HPDE6-E6E7 (cell line): ENCODE measurements around the gene MCFD2.

Experiments
- DNase-seq: peaks from one replicate; pipeline ENCODE4 v3.0.0; 2011; ENCODE audit warnings: missing footprints; ENCODE audit errors: extremely low spot score

MCFD2 gene

GRCh38 chr2:46915281-46915810 lies at the start of gene MCFD2:
MCFD2 (minus strand) TSS chr2:46915806; CDS start chr2:46909171, 6,635 bp downstream.
- DNase-seq: no peak

- no peak for DNase-seq
Observed at GRCh38 chr2:46964835-46965560, 49.4 kb upstream of the MCFD2 start.

DNA sequence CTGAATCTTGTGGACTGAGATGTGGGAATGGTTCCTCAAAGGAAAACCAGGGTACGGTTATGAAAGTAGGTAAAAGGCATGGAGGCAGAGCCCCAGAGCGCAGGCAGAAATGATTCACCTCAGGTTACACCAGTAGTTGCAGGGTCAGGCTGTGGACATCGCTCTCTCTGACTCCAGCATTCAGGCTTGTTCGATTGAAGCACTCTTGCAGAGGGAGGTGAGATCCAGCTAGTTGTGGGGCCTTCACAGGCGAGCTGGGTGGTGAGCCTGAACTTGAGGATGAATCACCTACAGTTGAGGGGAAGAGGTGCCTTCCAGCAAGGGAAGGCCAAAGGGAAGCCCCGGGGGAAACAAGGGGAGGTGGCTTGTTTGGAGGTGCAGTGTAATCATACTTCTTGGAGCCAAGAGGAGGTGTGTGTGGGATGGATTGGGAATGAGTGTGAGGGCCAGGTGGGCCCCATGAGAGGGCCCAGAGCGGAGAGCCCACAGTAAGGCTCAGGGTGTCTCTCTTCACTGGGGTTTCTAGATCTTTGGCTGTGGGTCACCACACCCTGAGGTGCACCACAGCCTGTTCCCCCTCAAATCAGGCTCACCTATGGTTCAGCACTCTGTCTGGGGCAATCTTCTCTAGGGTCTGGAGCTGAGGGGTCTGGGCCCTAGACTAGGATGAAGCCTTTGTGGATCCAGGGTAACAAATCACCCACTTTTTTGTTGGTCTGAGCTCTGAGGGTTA lies 48.5 kb upstream of the MCFD2 start:
- no peak for DNase-seq

- DNase-seq: no peak
Observed at GRCh38 chr2:46963210-46963609, 47.6 kb upstream of the MCFD2 start.

GRCh38 chr2:46962751-46963150 lies 47.1 kb upstream of the MCFD2 start:
- no peak for DNase-seq

GRCh38 chr2:46960618-46961017 lies 45.0 kb upstream of the MCFD2 start:
- no peak for DNase-seq

GRCh38 chr2:46958431-46959017 lies 42.9 kb upstream of the MCFD2 start:
- no peak for DNase-seq

DNA sequence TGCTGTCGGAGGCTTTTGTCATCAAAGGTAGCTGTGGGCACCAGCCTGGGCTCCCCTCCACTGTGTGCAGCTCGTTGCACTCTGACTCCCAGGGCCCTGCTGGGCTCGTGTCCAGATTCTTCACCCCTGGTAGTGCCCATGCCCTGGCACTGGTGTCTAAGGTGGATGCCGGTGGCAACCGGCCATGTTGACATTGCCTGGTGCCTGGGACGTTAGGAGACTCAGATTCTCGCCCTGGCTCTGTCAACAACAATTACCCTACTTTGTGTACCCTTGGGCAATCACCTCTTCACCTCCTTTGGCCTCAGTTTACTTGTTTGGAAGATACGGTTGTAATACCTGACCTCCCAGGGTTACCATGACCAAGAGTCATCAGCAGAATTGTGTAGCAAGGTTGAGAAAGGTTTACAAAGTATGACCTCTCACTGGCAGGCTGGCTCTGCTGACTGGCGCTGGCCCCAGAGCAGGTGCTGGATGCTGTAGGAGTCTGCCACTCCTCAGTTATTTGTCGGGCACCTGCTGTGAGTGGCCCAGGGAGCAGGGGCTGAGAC lies 41.5 kb upstream of the MCFD2 start:
- no peak for DNase-seq

- no peak for DNase-seq
Observed at GRCh38 chr2:46955764-46956163, 40.2 kb upstream of the MCFD2 start.

GRCh38 chr2:46954951-46955571 lies 39.5 kb upstream of the MCFD2 start:
- DNase-seq: peak; percentile 35

- no peak for DNase-seq
Observed at GRCh38 chr2:46952171-46952570, 36.6 kb upstream of the MCFD2 start.

DNA sequence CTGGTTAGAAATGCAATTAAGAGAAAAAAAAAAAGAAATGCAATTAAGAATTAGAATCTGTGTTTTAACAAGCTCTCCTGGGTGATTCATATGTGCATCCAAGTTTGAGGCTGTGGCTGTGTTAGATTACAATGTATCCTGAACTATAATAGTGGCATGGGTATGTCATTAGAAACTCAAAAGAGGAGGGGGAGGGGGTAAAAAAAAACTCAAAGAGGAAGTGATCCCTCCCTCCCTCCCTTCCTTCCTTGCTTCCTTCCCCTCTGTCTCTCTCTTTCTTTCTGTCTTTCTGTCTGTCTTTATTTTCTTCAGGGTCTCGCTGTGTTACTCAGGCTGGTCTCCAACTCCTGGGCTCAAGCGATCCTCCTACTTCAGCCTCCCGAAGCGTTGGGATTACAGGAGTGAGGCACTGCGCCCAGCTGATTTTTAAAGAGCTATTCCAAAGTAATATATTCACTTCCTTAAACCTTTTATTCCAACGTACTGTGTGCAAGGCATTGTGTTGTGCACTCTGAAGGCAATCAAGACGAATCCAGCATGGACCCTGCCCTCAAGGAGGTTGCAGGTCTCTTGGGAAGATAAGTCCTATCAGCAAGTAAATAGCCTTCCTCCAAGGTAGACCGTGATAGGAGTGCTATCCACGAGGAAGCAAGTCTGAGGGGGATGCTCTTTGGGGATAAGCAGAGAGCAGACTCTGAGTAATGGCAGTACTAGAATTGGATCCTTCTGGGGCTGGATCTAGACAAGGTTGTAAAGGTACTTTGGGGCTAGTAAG lies 35.9 kb upstream of the MCFD2 start:
- no peak for DNase-seq

DNA sequence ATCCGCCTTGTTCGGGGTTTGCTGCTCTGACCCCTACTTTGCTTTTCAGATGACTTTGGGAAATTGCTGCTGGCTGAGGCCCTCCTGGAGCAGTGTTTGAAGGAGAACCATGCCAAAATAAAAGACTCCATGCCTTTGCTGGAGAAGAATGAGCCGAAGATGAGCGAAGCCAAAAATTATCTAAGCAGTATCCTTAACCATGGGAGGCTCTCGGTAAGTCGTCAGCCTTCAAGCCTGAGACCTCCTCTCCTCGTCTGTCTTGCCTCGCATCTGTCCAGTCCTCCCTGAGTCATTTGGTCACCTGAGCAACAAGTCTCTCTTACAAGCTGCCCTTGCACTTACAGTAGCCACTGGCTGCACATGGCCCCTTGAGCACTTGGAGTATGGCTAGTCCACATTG lies 34.7 kb upstream of the MCFD2 start:
- DNase-seq: no peak

GRCh38 chr2:46947841-46948240 lies 32.2 kb upstream of the MCFD2 start:
- no peak for DNase-seq

DNA sequence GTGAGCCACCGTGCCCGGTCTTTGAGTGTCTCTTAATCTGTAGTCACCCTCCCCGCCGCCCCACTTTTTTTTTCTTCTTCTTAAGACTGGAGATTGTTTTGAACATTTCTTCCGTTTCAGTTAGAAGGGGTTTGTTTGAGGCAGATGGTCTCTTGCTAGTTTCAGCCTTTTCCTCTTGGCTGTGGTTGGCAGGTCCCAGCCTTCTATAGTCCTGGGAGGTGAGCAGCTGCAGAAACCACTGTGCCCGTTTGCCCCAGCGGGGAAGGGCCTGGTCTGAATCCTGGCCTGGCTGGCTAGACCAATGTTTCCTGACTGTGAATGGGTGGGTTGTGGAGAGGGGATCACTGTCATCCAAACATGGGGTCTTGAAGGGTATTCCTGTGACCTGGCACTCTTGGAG lies 30.1 kb upstream of the MCFD2 start:
- DNase-seq: no peak

DNA sequence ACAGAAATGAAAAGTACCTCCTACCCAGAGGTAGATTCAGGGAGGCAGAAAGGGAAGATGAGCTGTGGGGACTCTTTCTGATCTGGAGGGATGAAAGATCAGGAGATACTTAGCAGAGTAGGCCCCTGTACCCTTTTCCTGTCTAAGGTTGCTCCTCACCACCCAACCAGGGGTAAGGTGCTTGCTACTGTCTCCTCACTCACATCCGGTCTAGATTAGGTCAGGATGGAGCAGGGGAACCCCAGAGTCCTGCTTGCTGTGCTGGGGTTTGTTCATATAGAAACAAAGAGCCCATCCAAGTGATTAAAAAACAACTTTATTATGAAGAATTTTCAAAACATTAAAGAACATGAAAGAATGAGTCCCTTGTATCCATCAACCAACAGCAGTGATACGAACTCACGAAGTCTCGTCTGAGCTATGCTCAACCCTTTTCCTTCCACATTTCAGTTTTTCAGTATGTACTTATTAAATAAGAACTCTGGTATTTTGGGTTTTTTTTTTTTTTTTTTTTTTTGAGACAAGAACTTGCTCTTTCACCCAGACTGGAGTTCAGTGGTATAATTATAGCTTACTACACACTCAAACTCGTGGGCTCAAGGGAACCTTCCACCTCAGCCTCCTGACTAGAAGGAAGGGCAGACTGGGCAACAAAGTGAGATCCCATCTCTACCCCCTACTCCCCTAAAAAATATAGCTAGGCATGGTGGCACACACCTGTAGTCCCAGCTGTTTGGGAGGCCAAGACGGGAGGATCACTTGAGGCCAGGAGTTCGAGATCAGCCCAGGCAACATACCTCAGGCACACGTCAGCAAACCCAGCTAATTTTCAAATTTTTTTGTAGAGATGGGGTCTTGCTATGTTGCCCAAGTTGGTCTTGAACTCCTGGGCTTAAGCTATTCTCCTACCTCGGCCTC lies 28.5 kb upstream of the MCFD2 start:
- no peak for DNase-seq

DNA sequence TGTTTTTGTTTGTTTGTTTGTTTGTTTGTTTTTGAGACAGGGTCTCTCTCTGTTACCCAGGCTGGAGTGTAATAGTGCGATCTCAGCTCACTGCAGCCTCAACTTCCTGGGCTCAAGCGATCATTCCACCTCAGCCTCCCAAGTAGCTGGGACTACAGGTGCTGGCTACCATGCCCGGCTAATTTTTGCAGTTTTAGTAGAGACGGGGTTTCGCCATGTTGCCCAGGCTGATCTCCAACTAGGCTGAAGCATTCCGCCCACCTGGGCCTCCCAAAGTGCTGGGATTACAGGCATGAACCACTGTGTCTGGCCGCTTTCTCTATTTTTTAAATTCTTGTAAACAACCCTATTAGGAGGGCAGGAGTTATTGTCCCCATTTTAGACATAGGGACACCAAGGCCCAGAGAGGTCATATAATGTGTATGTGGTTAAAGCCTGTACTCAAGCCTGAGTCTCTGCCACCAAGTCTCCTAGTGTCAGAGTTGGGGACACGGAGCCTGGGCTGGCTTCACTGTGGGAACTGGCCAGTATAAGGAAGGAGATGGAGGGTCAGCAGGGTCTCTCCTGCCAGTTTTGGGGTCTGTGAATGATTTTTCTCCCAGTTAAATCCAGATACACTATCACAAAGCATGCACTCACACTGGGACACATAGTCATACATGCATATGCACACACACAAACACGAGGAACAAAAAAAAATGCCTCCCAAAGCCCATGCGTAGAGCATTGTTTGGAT lies 27.5 kb upstream of the MCFD2 start:
- DNase-seq: no peak

GRCh38 chr2:46942143-46942526 lies 26.5 kb upstream of the MCFD2 start:
- DNase-seq: peak; percentile 59

- DNase-seq: no peak
Observed at GRCh38 chr2:46939626-46940359, 24.2 kb upstream of the MCFD2 start.
